PC-3 (cell line): ENCODE results near the gene RBMS2.

Experiments
- CTCF ChIP-seq: fragments of 300-600 bp; sonication (generic); conservative IDR thresholded peaks from 2 replicates; pipeline ENCODE4 v1.5.1; 2017; ENCODE audit warnings: antibody characterized with exemption, low read depth, mild to moderate bottlenecking, low read length
- EZH2 ChIP-seq: fragments of 300-600 bp; sonication (generic); IDR thresholded peaks from one replicate; pipeline ENCODE4 v1.6.1; 2017; ENCODE audit warnings: antibody characterized with exemption, mild to moderate bottlenecking, low read length; ENCODE audit not compliant: unreplicated experiment

- TF ChIP-seq CTCF = no peak
- TF ChIP-seq EZH2 = no peak
Observed at GRCh38 chr12:56521590-56522371, at the start of gene RBMS2.
